Measurements from ENCODE around the gene NDUFS1.
"Not testable (repeated sequence)": the region's sequence is repeated elsewhere in the genome, so short reads cannot be mapped to it uniquely, and the experiment has no call there.

NDUFS1 gene

GRCh38 chr2:206098471-206098870, 60.8 kb downstream of the NDUFS1 start:
- no peak for DNase-seq (ENCODE audit: low read depth)

GRCh38 chr2:206096876-206097275, 62.4 kb downstream of the NDUFS1 start:
- DNase-seq (ENCODE audit: low read depth): no peak

- DNase-seq (ENCODE audit: low read depth): no peak
Observed at GRCh38 chr2:206095536-206096332, 63.5 kb downstream of the NDUFS1 start.

DNA sequence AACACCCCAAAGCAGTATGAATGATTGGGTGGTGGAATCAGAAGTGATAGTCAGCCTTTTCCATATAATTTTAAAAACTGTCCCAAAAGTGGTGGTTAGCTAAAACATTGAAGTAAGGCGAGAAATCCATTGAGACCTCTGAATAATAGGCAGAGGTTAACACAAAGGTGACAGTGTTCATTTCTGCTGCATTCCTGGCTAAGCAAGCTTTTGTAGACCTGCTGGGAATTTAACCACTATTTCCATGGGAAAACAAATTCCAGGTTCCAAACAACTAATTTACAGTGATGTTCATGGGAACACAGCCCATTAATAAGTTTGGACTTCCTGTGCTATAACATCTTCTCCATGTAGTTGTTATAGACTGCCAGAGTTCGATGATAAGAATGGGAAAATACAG, 66.9 kb downstream of the NDUFS1 start:
- DNase-seq (ENCODE audit: low read depth): no peak

DNA sequence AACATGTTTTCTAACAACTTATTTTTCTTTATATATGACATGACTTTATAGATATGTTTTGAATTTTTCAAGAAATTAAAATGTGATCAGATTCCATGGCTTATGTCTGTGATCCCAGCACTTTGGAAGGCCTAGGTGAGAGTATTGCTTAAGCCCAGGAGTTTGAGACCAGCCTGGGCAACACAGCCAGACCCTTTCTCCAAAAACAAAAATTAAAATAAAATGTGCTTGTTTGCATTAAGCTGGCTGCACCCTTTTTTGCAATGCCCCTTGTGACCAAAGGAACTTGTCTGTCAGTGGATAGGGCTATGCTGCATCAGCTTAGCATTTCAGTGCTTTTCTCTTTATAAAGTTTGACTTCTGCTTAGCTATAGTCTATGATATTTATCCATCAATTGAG, 71.0 kb downstream of the NDUFS1 start:
- DNase-seq (ENCODE audit: low read depth): no peak

DNA sequence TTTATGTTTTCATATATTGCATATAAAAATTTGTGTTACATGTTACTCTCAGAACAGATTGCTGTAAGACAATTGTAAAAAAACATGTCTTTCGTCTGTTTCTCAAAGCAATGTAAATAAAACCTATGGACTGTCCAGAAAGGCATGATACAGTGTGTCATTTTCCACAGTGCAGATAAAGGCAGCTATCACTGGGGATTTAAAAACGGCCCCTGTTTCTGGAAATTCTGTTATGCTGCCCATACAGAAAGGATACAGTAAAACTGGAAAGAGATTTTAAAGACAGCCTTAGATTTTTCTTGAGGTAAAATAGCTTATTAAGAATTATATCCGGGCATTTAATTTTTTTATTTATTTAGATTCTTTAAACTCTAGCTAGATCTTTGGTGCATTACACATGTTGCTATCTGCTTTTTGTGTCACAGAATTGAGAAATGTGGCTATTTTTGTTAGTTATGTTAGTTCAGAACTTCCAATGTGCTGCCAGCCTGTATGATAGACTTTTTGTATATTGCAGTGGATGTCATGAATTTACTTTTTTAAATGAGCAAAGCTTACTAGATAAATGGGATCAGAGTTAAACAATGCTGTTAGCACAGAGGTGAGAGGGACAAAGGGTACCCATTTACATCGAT, 72.4 kb downstream of the NDUFS1 start:
- no peak for DNase-seq (ENCODE audit: low read depth)

DNA sequence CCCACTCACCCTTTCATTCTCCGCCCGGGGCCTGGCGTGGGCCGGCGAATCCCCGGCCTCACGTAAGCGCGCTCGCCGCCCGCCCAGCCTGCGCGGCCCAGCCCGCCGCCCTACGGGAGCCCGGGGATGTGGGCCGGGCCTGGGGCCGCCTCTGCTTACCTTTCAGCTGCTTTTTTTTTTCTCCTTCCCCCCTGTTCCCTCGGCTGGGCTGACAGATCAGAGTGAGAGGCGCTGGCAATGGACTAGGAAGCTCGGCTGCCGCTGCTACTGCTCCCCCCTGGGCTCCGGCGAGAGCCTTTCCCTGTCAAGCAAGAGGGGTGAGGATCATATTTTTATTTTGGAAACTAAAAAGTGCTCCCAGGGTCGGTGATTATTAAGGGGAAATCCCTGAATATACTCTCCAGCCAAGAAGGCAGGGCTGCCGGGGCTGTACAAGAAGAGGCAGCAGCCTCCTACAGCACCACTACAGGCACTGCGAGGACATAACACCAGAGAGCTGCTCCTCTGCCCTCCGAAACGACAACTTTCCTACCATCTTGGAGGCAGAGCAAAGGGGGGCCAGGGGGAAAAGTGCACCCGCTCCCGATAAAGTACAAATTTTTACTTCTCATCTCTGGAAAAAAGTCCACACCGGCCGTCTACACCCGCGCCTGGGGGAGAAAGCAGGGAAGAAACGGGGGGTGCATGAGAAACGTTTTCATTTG, 73.3 kb downstream of the NDUFS1 start, which contains the start of gene INO80D:
Gene INO80D, minus strand, starts transcription at position 433 of the 704 bp plus-strand sequence. CDS start 23,158 bp downstream, outside the sequence.
- DNase-seq (ENCODE audit: low read depth): peak; percentile 59

GRCh38 chr2:206084870-206085741, 74.1 kb downstream of the NDUFS1 start:
- no peak for DNase-seq (ENCODE audit: low read depth)

DNA sequence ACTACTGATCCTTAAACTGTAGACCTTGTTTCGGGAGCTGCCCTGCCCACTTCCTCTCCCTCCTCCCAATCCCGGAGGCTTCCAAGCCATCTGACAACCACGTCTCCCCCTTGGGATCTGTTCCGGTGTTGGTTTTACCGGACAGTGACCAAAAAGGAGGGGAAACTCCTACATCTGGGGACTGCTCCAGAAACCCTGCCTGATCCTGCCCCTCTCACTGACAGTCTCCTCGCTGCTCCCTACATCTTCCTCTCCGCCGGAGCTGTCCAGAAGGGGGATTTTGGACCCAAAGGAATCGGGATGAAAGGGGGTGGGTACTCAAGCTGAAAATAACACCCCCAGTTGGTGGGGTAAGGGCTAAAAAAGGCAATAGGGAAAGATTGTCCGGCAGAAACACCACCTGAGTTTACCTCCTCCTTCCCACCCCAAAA, 74.8 kb downstream of the NDUFS1 start:
- DNase-seq (ENCODE audit: low read depth): peak; percentile 78

GRCh38 chr2:206083602-206084438, 75.4 kb downstream of the NDUFS1 start:
- no peak for DNase-seq (ENCODE audit: low read depth)

DNA sequence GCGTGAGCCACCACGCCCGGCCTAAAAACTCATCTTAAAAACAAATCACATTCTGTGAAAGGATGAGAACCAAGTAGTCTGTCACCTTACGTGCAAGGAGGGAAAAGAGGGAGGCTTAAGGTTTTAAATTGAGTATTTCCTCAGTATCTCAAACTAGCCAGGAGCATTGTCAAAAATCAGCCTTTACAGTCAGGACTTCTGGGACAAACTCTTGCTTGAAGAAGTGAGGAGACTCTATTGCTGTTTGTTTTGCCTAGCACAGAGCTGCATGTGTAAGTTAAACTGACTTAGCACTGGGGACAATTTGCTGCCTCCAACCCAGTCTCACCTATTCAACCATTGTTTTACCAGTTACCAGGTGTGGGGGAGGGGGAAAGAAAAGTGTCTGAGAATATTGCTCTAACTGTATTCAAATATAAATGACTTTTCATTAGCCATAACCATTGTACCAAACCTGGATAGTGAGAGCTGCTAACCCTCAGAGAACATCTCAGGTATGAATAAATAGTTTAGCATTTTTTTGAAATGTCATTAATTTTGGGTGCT, 76.9 kb downstream of the NDUFS1 start:
- DNase-seq (ENCODE audit: low read depth): no peak

DNA sequence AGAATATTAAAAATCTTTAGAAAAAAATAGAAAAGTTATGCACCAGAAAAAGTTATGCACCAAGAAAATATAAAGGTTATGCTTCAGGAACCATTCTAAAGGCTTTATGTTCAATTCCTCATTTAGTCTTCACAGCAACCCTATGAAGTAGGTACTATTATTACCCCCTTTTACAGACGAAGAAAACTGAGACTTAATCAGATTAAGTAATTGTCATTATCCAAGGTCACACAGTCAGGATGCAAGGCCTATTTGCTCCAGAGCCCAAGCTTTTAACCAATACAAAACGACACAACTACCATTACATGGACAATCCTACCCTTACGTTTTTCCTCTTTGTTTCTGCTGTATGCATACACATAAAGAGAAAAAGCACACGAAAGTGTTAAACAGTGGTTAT, 78.3 kb downstream of the NDUFS1 start:
- no peak for DNase-seq (ENCODE audit: low read depth)

DNA sequence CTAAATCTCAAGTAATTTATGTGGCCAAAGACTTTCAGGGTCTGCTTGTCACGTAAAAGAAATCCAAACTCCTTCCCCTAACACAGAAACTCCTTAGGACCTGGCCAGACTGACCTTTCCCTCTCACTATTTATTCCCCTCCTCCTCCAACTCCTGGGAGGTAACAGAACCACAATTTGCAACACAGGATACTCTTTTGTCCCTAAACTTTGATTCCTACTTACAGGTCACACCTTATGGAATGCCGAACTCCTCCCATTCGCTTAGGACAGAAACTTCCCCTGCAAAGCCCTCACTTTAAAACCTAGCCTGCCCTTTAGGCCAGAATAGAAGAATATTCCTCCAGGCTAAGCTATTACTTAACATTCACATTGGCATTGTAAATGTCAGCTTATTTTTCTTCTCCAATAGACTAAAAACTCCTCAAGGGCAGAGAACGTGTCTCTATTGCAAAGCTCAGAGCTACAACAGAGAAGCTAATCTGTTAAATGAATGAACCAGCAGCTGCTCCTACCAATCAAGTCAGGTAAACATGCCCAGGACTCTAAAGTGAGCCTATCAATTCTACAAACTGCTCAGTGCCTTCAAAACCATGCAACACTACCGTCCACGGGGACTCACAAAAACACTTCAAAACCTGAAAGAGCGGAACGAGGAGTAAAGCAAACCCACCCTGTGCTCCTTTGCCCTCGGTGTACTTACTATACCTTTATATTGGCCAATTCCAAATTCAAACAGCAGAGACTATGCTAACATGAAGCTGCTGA, 79.4 kb downstream of the NDUFS1 start:
- DNase-seq (ENCODE audit: low read depth): no peak

DNA sequence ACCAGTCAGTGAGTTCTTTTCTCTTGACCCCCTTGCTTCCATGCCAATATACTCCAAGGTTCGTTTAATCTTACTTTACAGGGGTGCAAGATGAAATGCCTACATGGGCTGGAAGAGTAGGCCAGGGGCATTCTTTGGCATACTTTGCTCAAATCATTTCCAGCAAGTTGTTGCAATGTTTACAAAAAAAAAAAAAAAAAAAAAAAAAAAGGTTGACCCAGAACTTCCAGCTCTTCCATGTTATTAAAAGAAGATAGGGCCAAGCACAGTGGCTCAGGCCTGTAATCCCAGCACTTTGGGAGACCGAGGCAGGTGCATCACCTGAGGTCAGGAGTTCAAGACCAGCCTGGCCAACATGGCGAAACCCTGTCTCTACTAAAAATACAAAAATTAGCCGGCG, 81.4 kb downstream of the NDUFS1 start:
- DNase-seq (ENCODE audit: low read depth): not testable (repeated sequence)

GRCh38 chr2:206075113-206075512, 84.1 kb downstream of the NDUFS1 start:
- DNase-seq (ENCODE audit: low read depth): no peak

DNA sequence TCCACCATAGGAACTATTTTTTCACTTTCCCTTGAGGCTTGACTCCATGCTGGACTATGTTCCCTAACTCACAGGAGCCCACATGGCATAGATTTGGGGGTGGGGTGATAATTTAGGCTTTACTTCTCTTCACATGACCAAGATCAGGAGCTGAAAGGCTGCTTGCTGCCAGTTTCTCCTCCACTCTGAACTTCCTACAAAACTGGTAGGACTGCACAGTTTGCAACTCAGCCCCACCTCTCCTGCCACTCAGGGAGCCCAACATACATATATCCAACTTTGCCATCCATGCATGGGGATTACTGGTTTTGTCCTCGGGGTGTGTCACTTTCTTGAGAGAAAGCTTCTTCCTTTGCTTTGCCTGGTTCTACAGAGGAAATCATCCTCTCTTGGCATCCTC, 87.4 kb downstream of the NDUFS1 start:
- no peak for DNase-seq (ENCODE audit: low read depth)

GRCh38 chr2:206069417-206069816, 89.8 kb downstream of the NDUFS1 start:
- no peak for DNase-seq (ENCODE audit: low read depth)

DNA sequence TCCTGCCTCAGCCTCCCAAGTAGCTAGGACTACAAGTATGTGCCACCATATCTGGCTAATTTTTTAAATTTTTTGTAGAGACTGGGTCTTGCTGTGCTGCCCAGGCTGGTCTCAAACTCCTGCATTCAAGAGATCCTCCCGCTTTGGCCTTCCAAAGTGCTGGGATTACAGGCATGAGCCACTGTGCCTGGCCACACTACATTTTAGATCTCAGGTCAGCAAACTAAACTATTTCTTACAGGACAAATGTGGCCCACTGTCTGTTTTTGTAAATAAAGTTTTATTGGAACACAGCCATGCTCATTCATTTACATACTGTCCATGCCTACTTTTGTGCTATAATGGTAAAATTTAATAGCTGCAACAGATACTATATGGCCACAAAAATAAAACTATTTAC, 91.0 kb downstream of the NDUFS1 start:
- no peak for DNase-seq (ENCODE audit: low read depth)

Measured in GM04504 (cell line).